Measurements from ENCODE around the gene FAXC.

FAXC gene

GRCh38 chr6:99349171-99350141 lies at the start of gene FAXC:
TSS of gene FAXC (minus strand) at chr6:99349674. CDS start at chr6:99349372, 302 bp downstream.
- no peak for DNase-seq

GRCh38 chr6:99397287-99397686 lies 47.8 kb upstream of the FAXC start:
- no peak for DNase-seq

- DNase-seq: peak; percentile 66
These were observed 44.4 kb upstream of the FAXC start, which contains the start of gene COQ3 for GRCh38 chr6:99393698-99394531. TSS of gene COQ3 (minus strand) at chr6:99394195. CDS start at chr6:99394179, 16 bp downstream.

GRCh38 chr6:99393366-99393697 lies 43.9 kb upstream of the FAXC start:
- no peak for DNase-seq

- no peak for DNase-seq
These were observed 41.4 kb upstream of the FAXC start for GRCh38 chr6:99390896-99391295.

GRCh38 chr6:99384507-99384906 lies 35.0 kb upstream of the FAXC start:
- no peak for DNase-seq

- no peak for DNase-seq
These were observed 29.2 kb upstream of the FAXC start for GRCh38 chr6:99378636-99379035.

- no peak for DNase-seq
These were observed 20.1 kb upstream of the FAXC start for GRCh38 chr6:99369533-99369932.

GRCh38 chr6:99366852-99367251 lies 17.4 kb upstream of the FAXC start:
- DNase-seq: no peak

GRCh38 chr6:99364026-99364425 lies 14.6 kb upstream of the FAXC start:
- DNase-seq: no peak

GRCh38 chr6:99362678-99363268 lies 13.3 kb upstream of the FAXC start:
- DNase-seq: no peak

GRCh38 chr6:99359800-99360199 lies 10.3 kb upstream of the FAXC start:
- DNase-seq: no peak

- no peak for DNase-seq
These were observed 7.2 kb upstream of the FAXC start for GRCh38 chr6:99356641-99357040.

- no peak for DNase-seq
These were observed 5.5 kb upstream of the FAXC start for GRCh38 chr6:99354983-99355382.

- DNase-seq: no peak
These were observed 3.7 kb upstream of the FAXC start for GRCh38 chr6:99353126-99353525.

GRCh38 chr6:99350573-99350972 lies 1.1 kb upstream of the FAXC start:
- DNase-seq: no peak

- DNase-seq: no peak
These were observed 945 bp downstream of the FAXC start for GRCh38 chr6:99348288-99349170.

GRCh38 chr6:99347804-99348203 lies 1.7 kb downstream of the FAXC start:
- DNase-seq: no peak

GRCh38 chr6:99346595-99346994 lies 2.9 kb downstream of the FAXC start:
- no peak for DNase-seq

GRCh38 chr6:99345164-99345563 lies 4.3 kb downstream of the FAXC start:
- no peak for DNase-seq

GRCh38 chr6:99344289-99344688 lies 5.2 kb downstream of the FAXC start:
- DNase-seq: no peak

GRCh38 chr6:99341862-99342455 lies 7.5 kb downstream of the FAXC start:
- no peak for DNase-seq

All from KG1 (cell line).